HK-2 (cell line): ENCODE data around the gene CWC25.

Experiments
- DNase-seq: peaks from one replicate; pipeline ENCODE4 v3.0.0-alpha.2; 2018; ENCODE audit not compliant: unreplicated experiment

CWC25 gene

DNA sequence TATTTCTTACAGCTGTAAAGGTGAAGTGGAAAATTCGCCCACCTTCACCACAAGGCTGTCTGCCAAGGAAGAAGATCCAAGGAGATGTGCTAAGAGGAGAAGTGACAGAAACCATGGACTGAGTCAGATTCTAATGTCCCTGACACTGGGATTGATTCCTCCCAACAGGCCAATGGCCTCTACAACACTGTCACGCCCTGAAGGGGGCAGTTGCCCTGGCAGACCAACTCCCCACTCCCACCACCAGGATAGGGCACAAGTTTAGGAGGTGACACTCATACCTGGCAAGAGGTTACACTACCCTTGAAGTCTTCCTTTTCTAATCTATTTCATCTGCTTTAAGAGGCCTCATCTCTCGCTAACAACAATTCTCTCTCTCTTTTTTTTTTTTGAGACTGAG lies 41.9 kb downstream of the CWC25 start:
- no peak for DNase-seq

GRCh38 chr17:38779965-38780752 lies 45.0 kb downstream of the CWC25 start:
- DNase-seq: no peak

DNA sequence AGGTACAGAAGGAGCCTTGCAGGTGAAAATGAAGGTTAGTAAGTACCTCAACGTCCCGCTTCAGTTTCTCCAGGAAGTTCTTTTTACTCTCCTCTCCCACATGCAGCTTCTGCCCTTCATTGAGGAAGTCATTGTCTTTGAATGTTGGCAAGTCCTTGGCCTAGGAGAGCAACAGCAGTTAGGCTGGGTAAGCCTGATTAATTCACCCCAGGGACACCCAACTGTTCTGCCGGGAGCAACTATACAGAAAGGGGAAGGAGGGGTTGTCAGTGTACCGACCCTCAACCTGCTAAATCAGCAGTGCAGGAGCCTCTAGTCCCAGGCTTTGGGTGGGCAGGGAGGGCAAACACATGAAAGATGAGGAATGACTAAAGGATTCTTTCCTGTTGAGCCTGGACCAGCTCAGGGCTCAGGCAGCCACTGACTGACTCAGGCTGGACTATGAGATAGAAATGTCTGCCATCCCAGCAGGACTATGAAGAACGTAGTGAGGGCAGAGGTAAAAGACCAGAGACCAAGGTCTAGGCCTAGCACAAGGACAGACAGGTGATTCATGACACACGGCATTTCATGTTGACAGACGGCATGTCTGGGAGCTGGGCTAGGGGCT lies 47.4 kb downstream of the CWC25 start:
- DNase-seq: no peak

DNA sequence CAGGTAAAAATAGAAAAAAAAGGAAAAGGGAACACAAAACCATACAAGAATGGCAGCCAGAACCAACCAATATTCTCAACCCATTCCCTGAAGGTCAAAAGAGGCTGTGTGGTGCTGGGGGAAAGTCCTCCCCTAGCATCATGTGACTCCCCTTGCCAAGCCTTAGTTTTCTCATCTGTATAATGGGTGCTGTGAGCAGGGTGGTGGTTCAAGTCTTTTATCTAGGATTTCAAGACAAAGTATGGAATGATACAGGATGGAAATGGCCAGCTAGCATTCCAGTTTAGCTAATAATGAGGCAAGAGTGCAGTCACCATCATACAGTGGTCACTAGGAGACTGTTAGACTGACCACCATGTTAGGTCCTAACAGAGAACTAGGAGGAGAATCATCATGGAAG lies 51.9 kb downstream of the CWC25 start:
- DNase-seq: no peak

GRCh38 chr17:38768417-38768816 lies 56.7 kb downstream of the CWC25 start:
- DNase-seq: no peak

GRCh38 chr17:38766341-38766740 lies 58.8 kb downstream of the CWC25 start:
- no peak for DNase-seq

- no peak for DNase-seq
Measured at GRCh38 chr17:38762231-38762630, 62.9 kb downstream of the CWC25 start.

DNA sequence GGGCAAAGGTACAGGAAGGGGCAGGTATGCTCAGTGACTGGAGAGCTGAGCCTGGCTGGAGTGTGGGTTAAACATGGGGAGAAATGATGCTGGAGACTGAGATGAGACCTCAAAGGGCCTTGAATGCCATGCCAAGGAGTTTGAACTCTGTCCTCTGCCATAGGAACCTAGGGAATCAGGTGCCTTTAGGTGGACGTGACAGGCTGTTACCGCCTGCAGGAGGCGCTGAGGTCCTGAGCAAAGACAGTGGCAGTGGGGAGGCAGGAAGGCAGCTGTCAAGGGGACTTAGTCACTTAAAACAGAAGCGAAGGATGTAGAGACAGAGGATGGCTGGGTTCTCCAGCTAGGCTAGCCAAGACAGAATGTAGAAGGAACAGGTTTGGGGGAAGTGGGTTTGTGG lies 63.5 kb downstream of the CWC25 start:
- DNase-seq: peak; percentile 57

DNA sequence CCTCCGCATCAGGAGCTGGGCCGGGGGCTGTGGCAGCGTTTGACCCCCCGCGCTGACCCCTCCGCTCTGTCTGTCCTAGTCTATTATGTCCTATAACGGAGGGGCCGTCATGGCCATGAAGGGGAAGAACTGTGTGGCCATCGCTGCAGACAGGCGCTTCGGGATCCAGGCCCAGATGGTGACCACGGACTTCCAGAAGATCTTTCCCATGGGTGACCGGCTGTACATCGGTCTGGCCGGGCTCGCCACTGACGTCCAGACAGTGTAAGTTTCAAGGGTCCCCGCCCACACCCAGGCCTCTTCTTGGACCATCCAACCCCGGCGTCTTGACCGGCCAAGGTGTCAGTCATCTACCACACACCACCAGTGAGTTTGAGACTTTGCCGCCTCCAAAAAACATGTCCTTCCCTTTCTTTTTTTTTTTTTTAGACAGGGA lies 72.0 kb downstream of the CWC25 start:
- no peak for DNase-seq

DNA sequence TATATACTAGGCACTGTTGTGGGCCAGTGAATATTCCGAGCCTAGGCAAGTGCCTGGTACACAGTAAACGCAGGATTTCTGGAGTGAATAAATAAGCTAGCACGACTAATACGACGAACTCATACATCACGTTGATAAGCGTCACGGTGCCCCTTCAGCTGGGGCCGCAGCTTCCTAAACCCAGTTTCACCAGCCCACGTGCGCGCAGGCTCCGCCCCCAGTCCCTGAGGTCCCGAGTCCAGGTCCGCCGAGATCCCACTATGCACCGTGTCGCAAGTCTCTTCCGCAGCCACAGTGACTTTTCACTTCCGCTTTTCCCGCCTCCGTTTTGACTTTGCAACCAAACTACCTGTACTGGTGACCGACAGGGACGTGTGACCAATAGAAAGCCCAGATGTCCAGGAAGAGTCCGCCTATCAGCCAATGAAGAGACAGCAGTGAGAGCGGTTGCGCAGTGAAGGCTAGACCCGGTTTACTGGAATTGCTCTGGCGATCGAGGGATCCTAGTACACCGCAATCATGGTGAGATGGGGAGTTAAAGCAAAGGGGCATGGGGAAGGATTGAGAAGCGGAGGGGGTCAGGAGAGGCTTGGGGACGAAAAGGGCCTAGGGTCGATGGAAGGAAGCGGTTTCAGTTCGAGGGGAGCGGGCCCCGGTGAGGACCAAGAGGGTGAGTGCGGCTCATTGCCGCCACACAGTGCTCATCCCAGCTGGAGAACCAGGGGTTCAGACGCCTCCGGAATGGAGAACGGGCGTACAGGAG lies 72.6 kb downstream of the CWC25 start, which contains the start of gene PSMB3:
Gene PSMB3, plus strand, starts transcription at position 434 of the 763 bp plus-strand sequence. Its CDS starts 86 bp downstream, at position 520.
- peak; percentile 98 for DNase-seq

DNA sequence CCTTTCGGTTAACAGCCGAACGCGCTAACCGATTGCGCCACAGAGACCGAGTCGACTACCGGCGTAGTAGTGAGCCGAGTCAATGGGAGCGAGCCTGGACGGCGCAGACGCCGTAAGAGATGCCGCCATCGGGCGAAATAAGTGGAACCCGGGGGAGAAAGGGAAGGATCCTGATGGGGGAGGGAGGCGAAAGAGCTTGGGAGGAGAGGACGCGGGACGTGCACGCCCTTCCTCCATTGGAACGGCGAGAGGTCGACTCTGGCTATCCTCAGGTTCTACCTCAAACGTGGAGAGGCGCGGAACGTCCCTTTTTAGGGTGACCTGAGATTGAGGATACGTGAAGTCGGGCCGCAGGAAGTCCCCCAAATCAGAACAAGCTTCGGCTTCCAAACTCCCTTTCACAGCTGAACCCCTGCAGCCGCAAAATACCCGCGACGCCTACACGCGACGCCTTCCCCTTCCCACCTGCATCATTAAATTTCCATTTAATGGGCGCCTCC lies 73.3 kb downstream of the CWC25 start:
- peak; percentile 91 for DNase-seq

DNA sequence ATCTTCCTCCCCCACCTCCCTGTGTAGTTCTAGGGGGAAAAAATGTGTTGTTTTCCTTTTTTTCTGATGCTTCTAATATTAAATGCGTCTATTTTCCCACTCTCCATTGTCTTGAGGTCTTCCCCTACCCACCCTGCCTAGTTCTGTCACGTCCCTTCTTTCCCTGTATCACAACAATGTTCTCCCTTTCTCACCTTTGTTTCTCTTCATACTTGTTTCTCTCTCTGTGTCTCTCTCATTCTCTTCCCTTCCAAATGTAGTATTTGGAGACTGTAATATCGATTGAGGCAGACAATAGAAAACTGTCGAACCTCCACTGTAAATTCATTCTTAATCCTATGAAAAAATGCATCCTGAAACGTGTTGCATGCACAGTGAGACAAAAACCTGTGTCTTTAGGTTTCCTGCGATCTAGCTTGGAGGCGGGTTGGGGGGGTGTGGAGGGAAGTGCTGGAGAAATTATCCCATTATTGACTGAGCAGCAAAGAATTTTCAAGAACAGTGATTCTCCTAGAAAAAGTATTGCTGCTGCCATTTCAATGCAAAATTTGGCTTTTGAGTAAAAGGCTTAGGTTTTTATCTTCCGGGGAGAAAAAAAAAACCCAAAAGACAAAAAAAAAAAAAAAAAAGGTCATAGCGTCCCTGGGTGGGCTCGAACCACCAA lies 73.8 kb downstream of the CWC25 start:
- DNase-seq: no peak
